ENCODE data around the gene RNF182. TPM values are rescaled to one million over a fixed set of nuclear protein-coding genes. Genes with fewer than 3 reads are reported as not detected.

Gene RNF182
- total and polyA plus RNA-seq, 10 of the 15 experiments (the other 5 are each of a cell fraction or from before 2014, with no cell fraction given): not detected

- H3K4me3 ChIP-seq: no peak overlapping the region
- ATAC-seq (no peak), FAIRE-seq (no peak), DNase-seq (ENCODE audit: low read depth, low spot score) (no peak)
- H3K9ac ChIP-seq (ENCODE audit: control insufficient read depth, insufficient read depth, low read length): no peak overlapping the region
- no peaks in the 10 kb centered on the region for H3K9me3 ChIP-seq (replicated peaks; ENCODE audit: control insufficient read depth, insufficient read depth, low read length)
- intact Hi-C loops (cut with micrococcal nuclease; ENCODE audit: unreplicated experiment) (no loop called here), in situ Hi-C loops (cut with MboI) (loop anchor here (25.0 kb wide), 1 partner anchor 1551 kb away; no protein-coding TSS in a partner anchor)
- H3K4me2 ChIP-seq (ENCODE audit: control insufficient read depth, insufficient read depth): no peak overlapping the region
- SMC1A ChIA-PET (ENCODE audit: uncharacterized antibody, unreplicated experiment): interaction anchor here (0.7 to 5.7 kb wide), 8 partner anchors 13 to 253 kb away, joined by 3 to 87 read pairs (median 3); partner anchors contain the start of gene RNF182
- CTCF ChIA-PET: interaction anchor here (0.6 to 9.6 kb wide), 7 partner anchors 12 to 1281 kb away, joined by 3 to 194 read pairs (median 6); no protein-coding TSS in a partner anchor
- TF ChIP-seq TCF12 (IDR thresholded peaks at IDR 0.05; ENCODE audit: low read depth, low read length): no peak
- TF ChIP-seq SPI1 (IDR thresholded peaks at IDR 0.05; ENCODE audit: borderline replicate concordance, insufficient read depth, low read depth, low read length): no peak
- TF ChIP-seq EGR1 (IDR thresholded peaks at IDR 0.05; ENCODE audit: borderline replicate concordance in 1 of 2, low read depth in 2 of 2, low read length in 2 of 2): no peak
- no peak for TF ChIP-seq HCFC1 (IDR thresholded peaks at IDR 0.05; ENCODE audit: low read length)
- no peak for TF ChIP-seq SRF (IDR thresholded peaks at IDR 0.05; ENCODE audit: low read depth in 2 of 2, low read length in 2 of 2)
- TF ChIP-seq, protein P1, sequence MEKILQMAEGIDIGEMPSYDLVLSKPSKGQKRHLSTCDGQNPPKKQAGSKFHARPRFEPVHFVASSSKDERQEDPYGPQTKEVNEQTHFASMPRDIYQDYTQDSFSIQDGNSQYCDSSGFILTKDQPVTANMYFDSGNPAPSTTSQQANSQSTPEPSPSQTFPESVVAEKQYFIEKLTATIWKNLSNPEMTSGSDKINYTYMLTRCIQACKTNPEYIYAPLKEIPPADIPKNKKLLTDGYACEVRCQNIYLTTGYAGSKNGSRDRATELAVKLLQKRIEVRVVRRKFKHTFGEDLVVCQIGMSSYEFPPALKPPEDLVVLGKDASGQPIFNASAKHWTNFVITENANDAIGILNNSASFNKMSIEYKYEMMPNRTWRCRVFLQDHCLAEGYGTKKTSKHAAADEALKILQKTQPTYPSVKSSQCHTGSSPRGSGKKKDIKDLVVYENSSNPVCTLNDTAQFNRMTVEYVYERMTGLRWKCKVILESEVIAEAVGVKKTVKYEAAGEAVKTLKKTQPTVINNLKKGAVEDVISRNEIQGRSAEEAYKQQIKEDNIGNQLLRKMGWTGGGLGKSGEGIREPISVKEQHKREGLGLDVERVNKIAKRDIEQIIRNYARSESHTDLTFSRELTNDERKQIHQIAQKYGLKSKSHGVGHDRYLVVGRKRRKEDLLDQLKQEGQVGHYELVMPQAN (conservative IDR thresholded peaks at IDR 0.05): no peak
- no peak for TF ChIP-seq ZBED1 (IDR thresholded peaks at IDR 0.05; ENCODE audit: borderline replicate concordance)
- no peak overlapping the region for H3K27ac ChIP-seq (ENCODE audit: control insufficient read depth, insufficient read depth)
- H4K20me1 ChIP-seq (ENCODE audit: control insufficient read depth, insufficient read depth): no peaks in the 10 kb centered on the region
- no peaks in the 10 kb centered on the region for H3K27me3 ChIP-seq (replicated peaks in 1 of 2; ENCODE audit: control insufficient read depth in 2 of 2, insufficient read depth in 2 of 2, low read length in 1 of 2)
- H3K36me3 ChIP-seq (ENCODE audit: control insufficient read depth in 2 of 2, insufficient read depth in 2 of 2, low read length in 1 of 2): no peaks in the 10 kb centered on the region
- RAD21 ChIA-PET (ENCODE audit: unreplicated experiment): interaction anchor here (0.9 to 3.9 kb wide), 4 partner anchors 135 to 236 kb away, joined by 3 to 67 read pairs (median 4); no protein-coding TSS in a partner anchor
- H3K79me2 ChIP-seq (ENCODE audit: control insufficient read depth, insufficient read depth, low read length): no peaks in the 10 kb centered on the region
- POLR2A ChIA-PET: no interaction called here
- H2AFZ ChIP-seq (ENCODE audit: control insufficient read depth, low read depth, low read length): no peak overlapping the region
- 17% methylated on average over 2 of the region's 2 CpGs for WGBS (ENCODE audit: insufficient coverage, insufficient replicate concordance, low lambda C conversion rate, missing lambda C conversion rate)
- no TSS peak for BruUV-seq (replicated peaks)
- H3K4me1 ChIP-seq (ENCODE audit: control insufficient read depth, insufficient read depth, low read length): no peaks in the 10 kb centered on the region
These were observed 13.4 kb upstream of the RNF182 start for GRCh38 chr6:13911337-13911736.
